Astrocyte (in vitro differentiated cells and primary cell): ENCODE data around the gene WDR33. TPM values are rescaled to one million over a fixed set of nuclear protein-coding genes. Genes with fewer than 3 reads are reported as not detected.

Source experiments
- DNase-seq: peaks from one replicate; pipeline ENCODE4 v3.0.0-alpha.2; 2010; ENCODE audit warnings: low read depth
- FAIRE-seq: peaks from 2 replicates; lab custom pipeline; 2011; peaks lifted over from hg19 to GRCh38; lab: Jason Lieb, UNC
- H2AFZ ChIP-seq: 2 replicates; pipeline ENCODE4 v1.6.0; 2012; ENCODE audit warnings: low read depth, low read length, inconsistent platforms
- H3K27ac ChIP-seq: 2 replicates; pipeline ENCODE4 v1.5.1; 2011; ENCODE audit warnings: low read depth, low read length, inconsistent platforms
- H3K27me3 ChIP-seq: 2 replicates; pipeline ENCODE4 v1.6.0; 2011; ENCODE audit warnings: low read length, inconsistent platforms; ENCODE audit not compliant: insufficient read depth
- H3K36me3 ChIP-seq: 2 replicates; pipeline ENCODE4 v1.5.1; 2011; ENCODE audit warnings: low read length, inconsistent platforms; ENCODE audit not compliant: insufficient read depth
- H3K4me1 ChIP-seq: 2 replicates; pipeline ENCODE4 v1.5.1; 2011; ENCODE audit warnings: low read length, inconsistent platforms; ENCODE audit not compliant: insufficient read depth
- H3K4me2 ChIP-seq: 2 replicates; pipeline ENCODE4 v1.6.0; 2012; ENCODE audit warnings: low read length, inconsistent platforms
- H3K4me3 ChIP-seq: 2 replicates; pipeline ENCODE4 v1.5.1; 2011; ENCODE audit warnings: low read depth, mild to moderate bottlenecking, low read length, inconsistent platforms; ENCODE audit not compliant: insufficient read depth
- H3K79me2 ChIP-seq: 2 replicates; pipeline ENCODE4 v1.6.0; 2012; ENCODE audit warnings: mild to moderate bottlenecking, low read length, inconsistent platforms; ENCODE audit not compliant: insufficient read depth
- H3K9ac ChIP-seq: 2 replicates; pipeline ENCODE4 v1.6.0; 2012; ENCODE audit warnings: mild to moderate bottlenecking, low read length, inconsistent platforms
- H3K9me3 ChIP-seq: 2 replicates; pipeline ENCODE4 v1.5.1; 2012; ENCODE audit warnings: low read depth, mild to moderate bottlenecking, low read length, inconsistent platforms; ENCODE audit not compliant: insufficient read depth
- H4K20me1 ChIP-seq: 2 replicates; pipeline ENCODE4 v1.6.0; 2012; ENCODE audit warnings: low read length, inconsistent platforms; ENCODE audit not compliant: insufficient read depth
- H3K27ac Mint-ChIP-seq: one replicate; pipeline ENCODE4 v1.8.0; 2021; ENCODE audit warnings: mild to moderate bottlenecking, mixed read lengths; ENCODE audit not compliant: unreplicated experiment
- H3K27me3 Mint-ChIP-seq: one replicate; pipeline ENCODE4 v1.8.0; 2021; ENCODE audit warnings: low read depth, mixed read lengths; ENCODE audit not compliant: unreplicated experiment
- H3K36me3 Mint-ChIP-seq: one replicate; pipeline ENCODE4 v1.8.0; 2021; ENCODE audit warnings: low read depth, mixed read lengths; ENCODE audit not compliant: unreplicated experiment
- H3K4me1 Mint-ChIP-seq: one replicate; pipeline ENCODE4 v1.8.0; 2021; ENCODE audit warnings: low read depth, mixed read lengths; ENCODE audit not compliant: unreplicated experiment
- H3K4me3 Mint-ChIP-seq: one replicate; pipeline ENCODE4 v1.8.0; 2021; ENCODE audit warnings: mild to moderate bottlenecking, moderate library complexity, mixed read lengths; ENCODE audit not compliant: unreplicated experiment
- H3K9me3 Mint-ChIP-seq: one replicate; pipeline ENCODE4 v1.8.0; 2021; ENCODE audit warnings: mild to moderate bottlenecking, mixed read lengths; ENCODE audit not compliant: unreplicated experiment
- EZH2 ChIP-seq: IDR thresholded peaks from 2 replicates; pipeline ENCODE4 v1.6.1; 2012; ENCODE audit warnings: mild to moderate bottlenecking, low read length, inconsistent platforms; ENCODE audit not compliant: insufficient read depth
- total RNA-seq: library from RNA; stranded (reverse); gene quantifications from 2 replicates; pipeline ENCODE4 v1.2.1, GENCODE V29; 2021
- TF ChIP-seq, protein P1 (sequence below): IDR thresholded peaks from 2 replicates; pipeline ENCODE4 v1.5.1; 2011; ENCODE audit warnings: low read depth, mild to moderate bottlenecking, inconsistent platforms, low read length, moderate library complexity; ENCODE audit not compliant: insufficient read depth

WDR33 gene
- total RNA-seq, 1 donor from 2014 or later = 40.9 TPM

DNA sequence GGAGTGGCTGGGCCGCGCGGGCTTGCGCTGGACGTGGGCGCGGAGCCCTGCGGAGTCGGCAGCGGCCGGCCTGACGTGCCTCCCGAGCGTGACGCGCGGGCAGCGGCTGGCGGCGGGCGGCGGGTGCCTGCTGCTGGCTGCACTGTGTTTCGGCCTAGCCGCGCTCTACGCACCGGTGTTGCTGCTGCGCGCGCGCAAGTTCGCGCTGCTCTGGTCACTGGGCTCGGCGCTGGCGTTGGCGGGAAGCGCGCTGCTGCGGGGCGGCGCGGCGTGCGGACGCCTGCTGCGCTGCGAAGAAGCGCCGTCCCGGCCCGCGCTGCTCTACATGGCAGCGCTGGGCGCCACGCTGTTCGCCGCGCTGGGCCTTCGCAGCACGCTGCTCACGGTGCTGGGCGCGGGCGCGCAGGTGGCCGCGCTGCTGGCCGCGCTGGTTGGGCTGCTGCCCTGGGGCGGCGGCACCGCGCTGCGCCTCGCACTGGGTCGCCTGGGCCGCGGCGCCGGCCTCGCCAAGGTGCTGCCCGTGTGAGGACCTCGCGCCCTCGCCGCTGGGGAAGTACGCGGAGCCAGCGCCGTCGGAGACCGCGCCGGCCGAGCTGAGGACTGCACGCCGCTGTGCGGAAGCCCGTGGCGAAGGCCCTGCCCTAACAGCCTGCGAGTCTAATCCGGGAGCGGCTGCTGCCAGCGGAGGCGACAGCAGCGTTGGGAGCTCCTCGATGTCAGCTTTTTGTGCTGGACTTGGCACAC, 109.1 kb downstream of the WDR33 start:
- Histone ChIP-seq H3K36me3 (peaks cover 10% of the 10 kb centered on the region), H3K27ac (peak overlapping the region; percentile 91), H3K4me2 (peak overlapping the region; percentile 95), H3K9me3 (no peaks in the 10 kb centered on the region), H3K79me2 (peaks cover 24% of the 10 kb centered on the region), H3K9ac (peak overlapping the region; percentile 90), H3K27me3 (no peaks in the 10 kb centered on the region), H3K4me1 (peaks cover 13% of the 10 kb centered on the region), H3K4me3 (peak overlapping the region; percentile 73), H4K20me1 (peaks cover 16% of the 10 kb centered on the region), H2AFZ (peak overlapping the region; percentile 89)
- TF ChIP-seq EZH2 = no peak
- TF ChIP-seq, protein P1, sequence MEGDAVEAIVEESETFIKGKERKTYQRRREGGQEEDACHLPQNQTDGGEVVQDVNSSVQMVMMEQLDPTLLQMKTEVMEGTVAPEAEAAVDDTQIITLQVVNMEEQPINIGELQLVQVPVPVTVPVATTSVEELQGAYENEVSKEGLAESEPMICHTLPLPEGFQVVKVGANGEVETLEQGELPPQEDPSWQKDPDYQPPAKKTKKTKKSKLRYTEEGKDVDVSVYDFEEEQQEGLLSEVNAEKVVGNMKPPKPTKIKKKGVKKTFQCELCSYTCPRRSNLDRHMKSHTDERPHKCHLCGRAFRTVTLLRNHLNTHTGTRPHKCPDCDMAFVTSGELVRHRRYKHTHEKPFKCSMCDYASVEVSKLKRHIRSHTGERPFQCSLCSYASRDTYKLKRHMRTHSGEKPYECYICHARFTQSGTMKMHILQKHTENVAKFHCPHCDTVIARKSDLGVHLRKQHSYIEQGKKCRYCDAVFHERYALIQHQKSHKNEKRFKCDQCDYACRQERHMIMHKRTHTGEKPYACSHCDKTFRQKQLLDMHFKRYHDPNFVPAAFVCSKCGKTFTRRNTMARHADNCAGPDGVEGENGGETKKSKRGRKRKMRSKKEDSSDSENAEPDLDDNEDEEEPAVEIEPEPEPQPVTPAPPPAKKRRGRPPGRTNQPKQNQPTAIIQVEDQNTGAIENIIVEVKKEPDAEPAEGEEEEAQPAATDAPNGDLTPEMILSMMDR = no peak
- H3K27me3 Mint-ChIP-seq = no peaks in the 10 kb centered on the region
- DNase-seq (peak; percentile 60), FAIRE-seq (no peak)
- H3K4me3 Mint-ChIP-seq = peak overlapping the region; percentile 85
- peaks cover 17% of the 10 kb centered on the region for H3K4me1 Mint-ChIP-seq
- peak overlapping the region; percentile 87 for H3K27ac Mint-ChIP-seq
- H3K9me3 Mint-ChIP-seq = no peaks in the 10 kb centered on the region
- H3K36me3 Mint-ChIP-seq = peaks cover 9% of the 10 kb centered on the region

DNA sequence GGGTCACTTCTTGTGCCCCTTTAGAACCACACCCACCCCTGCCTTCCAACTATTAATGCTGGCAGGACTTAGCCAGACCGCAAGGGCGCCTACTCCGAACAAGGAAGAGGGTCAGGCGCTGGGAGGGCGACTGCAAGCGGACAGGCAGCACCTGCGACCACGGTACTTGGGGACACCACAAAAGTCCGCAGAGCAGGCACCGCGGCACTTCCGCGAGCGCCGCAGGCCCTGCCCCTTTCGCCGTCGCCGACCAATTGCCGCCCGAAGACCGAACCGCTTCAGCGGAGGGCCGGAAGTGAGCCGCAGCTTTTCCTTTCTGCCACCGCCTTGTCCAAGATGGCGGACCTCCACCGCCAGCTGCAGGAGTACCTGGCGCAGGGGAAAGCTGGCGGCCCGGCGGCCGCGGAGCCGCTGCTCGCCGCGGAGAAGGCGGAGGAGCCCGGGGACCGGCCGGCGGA, 109.7 kb downstream of the WDR33 start, which contains the start of gene SFT2D3:
Gene SFT2D3 (plus strand): TSS at position 305 of the 458 bp plus-strand sequence. CDS start 32 bp downstream, at position 337.
- Mint-ChIP-seq H3K27me3 (no peaks in the 10 kb centered on the region), H3K4me3 (peak within 1 kb of the TSS; percentile 88), H3K4me1 (peaks cover 19% of the 10 kb centered on the region), H3K36me3 (peaks cover 8% of the 10 kb centered on the region), H3K27ac (peak within 1 kb of the TSS; percentile 87), H3K9me3 (no peaks in the 10 kb centered on the region)
- Histone ChIP-seq H3K9me3 (no peaks in the 10 kb centered on the region), H3K27ac (peak within 1 kb of the TSS; percentile 91), H3K4me1 (peaks cover 13% of the 10 kb centered on the region), H3K9ac (peak within 1 kb of the TSS; percentile 90), H2AFZ (peak within 1 kb of the TSS; percentile 89), H3K36me3 (peaks cover 8% of the 10 kb centered on the region), H3K4me3 (peak within 1 kb of the TSS; percentile 73), H3K4me2 (peak within 1 kb of the TSS; percentile 95), H3K27me3 (no peaks in the 10 kb centered on the region), H4K20me1 (peaks cover 16% of the 10 kb centered on the region), H3K79me2 (peaks cover 24% of the 10 kb centered on the region)
- FAIRE-seq (no peak), DNase-seq (peak; percentile 86)
- TF ChIP-seq, protein P1 = no peak
- TF ChIP-seq EZH2 = no peak
